H54 (cell line): ENCODE results near the gene POTEF.
"Not testable (repeated sequence)": the region's sequence is repeated elsewhere in the genome, so short reads cannot be mapped to it uniquely, and the experiment has no call there.

ENCODE experiments used
- DNase-seq: peaks from one replicate; pipeline ENCODE4 v3.0.0; 2011; ENCODE audit warnings: low spot score, mixed read lengths; ENCODE audit not compliant: insufficient read length
- FAIRE-seq: peaks from 3 replicates; lab custom pipeline; 2011; peaks lifted over from hg19 to GRCh38; lab: Jason Lieb, UNC

Gene POTEF

GRCh38 chr2:130025931-130026330 lies 103.1 kb downstream of the POTEF start:
- not testable (repeated sequence) for FAIRE-seq, DNase-seq
